ENCODE data around the gene BAHCC1. TPM values are rescaled to one million over a fixed set of nuclear protein-coding genes. Genes with fewer than 3 reads are reported as not detected.
A peak's percentile ranks its signal among the peaks of the same experiment; 100 is the strongest.

Gene BAHCC1
- total RNA-seq, 2 donors from 2014 or later = 5.8 to 12.7 TPM

DNA sequence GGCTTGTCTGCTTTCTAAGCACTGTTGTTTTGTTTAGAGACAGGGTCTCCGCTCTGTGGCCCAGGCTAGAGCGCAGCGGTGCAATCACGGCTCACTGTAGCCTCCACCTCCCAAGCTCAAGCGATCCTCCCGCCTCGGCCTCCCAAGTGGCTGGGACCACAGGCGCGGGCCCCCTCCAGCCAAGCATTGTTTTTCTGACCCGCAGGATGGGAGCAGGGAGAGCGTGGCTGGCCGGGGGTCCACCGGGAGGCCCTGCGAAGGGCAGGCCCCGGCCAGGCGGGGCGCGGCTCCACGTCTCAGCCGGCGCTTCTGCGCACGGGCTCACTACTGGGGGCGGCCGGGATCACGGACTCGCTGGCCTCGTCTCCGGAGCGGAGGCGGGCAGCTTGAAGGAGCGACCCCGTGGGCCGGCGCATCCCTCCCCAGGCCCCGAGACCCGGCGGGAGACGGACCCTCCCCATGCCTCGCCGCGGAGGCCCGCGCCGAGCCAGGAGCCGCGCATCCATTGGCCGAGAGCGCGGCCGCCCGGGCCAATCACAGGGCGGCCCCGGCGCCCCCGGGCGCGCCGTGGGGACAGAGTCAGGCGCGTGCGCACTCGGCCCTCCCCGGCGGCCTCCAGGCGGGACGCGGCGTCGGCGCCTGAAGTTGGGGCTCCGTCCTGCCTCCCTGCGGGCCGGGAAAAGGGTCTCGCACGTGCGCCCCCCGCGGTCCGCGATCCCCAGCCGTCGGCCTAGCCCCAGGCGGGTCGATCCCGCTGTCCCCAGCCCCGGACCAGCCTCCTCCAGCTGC is 92.4 kb downstream of the BAHCC1 start:
- peak overlapping the region; percentile 58 to 74 for H3K4me3 ChIP-seq
- DNase-seq (ENCODE audit: low spot score) = no peak
- H3K9me3 ChIP-seq = no peaks in the 10 kb centered on the region
- peaks cover 0 to 49% of the 10 kb centered on the region in 2 donors for H3K4me1 ChIP-seq
- H3K27ac ChIP-seq = peak overlapping the region; percentile 81 to 87
- no peaks in the 10 kb centered on the region for H3K36me3 ChIP-seq
- TF ChIP-seq, protein P1, sequence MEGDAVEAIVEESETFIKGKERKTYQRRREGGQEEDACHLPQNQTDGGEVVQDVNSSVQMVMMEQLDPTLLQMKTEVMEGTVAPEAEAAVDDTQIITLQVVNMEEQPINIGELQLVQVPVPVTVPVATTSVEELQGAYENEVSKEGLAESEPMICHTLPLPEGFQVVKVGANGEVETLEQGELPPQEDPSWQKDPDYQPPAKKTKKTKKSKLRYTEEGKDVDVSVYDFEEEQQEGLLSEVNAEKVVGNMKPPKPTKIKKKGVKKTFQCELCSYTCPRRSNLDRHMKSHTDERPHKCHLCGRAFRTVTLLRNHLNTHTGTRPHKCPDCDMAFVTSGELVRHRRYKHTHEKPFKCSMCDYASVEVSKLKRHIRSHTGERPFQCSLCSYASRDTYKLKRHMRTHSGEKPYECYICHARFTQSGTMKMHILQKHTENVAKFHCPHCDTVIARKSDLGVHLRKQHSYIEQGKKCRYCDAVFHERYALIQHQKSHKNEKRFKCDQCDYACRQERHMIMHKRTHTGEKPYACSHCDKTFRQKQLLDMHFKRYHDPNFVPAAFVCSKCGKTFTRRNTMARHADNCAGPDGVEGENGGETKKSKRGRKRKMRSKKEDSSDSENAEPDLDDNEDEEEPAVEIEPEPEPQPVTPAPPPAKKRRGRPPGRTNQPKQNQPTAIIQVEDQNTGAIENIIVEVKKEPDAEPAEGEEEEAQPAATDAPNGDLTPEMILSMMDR (IDR thresholded peaks at IDR 0.05) = no peak
- H3K27me3 ChIP-seq = no peaks in the 10 kb centered on the region

DNA sequence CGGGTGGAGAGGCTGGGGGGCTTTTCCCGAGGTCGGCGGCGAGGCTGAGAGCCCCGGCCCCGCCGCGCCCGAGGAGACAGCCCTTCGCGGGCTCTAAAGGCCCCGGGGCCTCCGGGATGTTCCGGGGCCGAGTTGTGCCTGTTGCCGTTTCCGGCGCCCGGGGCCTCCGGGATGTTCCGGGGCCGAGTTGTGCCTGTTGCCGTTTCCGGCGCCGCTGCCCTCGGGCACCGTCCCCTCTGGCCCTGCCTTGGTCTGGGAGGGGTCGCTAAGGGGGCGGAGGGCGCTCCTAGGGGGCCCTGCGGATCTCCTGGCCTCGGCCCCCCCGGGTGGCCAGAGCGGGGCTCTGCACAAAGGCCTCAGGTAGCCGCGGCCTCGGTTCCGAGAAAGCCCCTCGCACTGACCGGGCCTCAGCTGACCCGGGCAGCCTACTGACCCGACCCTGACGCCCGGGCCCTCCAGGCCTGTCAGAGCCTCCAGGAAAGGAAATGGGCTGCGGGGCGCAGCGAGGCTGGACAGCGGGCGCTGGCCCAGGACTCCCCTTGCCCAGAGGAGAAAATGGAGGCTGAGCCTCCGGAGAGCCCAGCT is 93.1 kb downstream of the BAHCC1 start:
- H3K4me3 ChIP-seq = peak overlapping the region; percentile 58 to 74
- no peak for DNase-seq (ENCODE audit: low spot score)
- H3K36me3 ChIP-seq = no peaks in the 10 kb centered on the region
- peaks cover 0 to 42% of the 10 kb centered on the region in 2 donors for H3K4me1 ChIP-seq
- TF ChIP-seq, protein P1 (IDR thresholded peaks at IDR 0.05) = no peak
- H3K9me3 ChIP-seq = no peaks in the 10 kb centered on the region
- H3K27me3 ChIP-seq = no peaks in the 10 kb centered on the region
- H3K27ac ChIP-seq = peak overlapping the region; percentile 81 to 87

DNA sequence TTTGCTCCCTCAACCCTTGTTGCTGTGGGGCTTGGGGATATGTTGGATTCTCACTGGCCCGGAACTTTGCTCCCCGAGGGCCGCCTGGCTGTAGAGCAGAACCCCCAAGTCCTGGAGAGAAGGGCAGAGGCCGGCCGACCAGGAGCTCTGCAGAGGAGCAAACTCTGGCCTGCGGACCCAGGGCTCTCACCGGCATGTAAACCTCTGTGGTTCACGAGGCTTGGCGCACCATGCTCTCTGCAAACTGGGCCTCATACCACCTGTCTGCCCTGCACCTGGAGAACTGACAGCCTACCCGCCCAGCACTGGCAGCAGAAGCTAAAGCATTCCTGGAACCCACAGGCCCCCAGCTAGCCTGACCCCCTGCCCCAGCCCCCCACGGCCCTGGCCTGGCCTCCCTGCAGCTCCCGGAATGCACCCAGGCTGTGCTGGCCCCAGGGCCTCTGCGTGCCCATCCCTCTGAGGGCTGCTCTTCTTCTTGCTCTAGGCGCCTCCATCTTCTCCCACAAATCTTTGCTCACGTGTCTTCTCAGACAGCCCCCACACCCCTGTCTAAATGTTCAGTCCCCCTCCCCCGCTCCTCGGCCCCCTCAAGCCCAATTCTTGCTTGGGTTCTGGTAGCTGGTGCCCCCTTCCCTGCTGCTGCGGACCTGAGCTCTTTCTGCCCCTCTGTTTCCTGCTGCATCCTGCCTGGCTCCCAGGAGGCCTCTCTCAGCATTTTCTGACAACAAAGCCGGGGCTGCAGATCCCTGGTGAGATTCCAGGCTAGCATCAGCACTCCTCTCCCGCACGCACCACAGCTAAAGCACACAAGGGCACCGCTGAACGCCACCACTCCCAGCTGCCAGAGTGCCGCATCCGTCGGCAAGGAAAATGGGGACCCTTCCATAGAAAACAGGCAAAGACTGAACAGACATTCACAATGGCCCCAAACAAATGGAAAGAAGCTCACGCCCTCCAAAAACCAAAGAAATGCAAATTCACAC is 94.0 kb downstream of the BAHCC1 start:
- Histone ChIP-seq H3K9me3 (no peaks in the 10 kb centered on the region), H3K4me1 (peaks cover 0 to 34% of the 10 kb centered on the region in 2 donors), H3K27ac (no peak overlapping the region), H3K36me3 (no peaks in the 10 kb centered on the region), H3K4me3 (peak overlapping the region in 1 of 2 donors; percentile 74), H3K27me3 (no peaks in the 10 kb centered on the region)
- no peak for DNase-seq (ENCODE audit: low spot score)
- TF ChIP-seq, protein P1 (IDR thresholded peaks at IDR 0.05) = no peak

DNA sequence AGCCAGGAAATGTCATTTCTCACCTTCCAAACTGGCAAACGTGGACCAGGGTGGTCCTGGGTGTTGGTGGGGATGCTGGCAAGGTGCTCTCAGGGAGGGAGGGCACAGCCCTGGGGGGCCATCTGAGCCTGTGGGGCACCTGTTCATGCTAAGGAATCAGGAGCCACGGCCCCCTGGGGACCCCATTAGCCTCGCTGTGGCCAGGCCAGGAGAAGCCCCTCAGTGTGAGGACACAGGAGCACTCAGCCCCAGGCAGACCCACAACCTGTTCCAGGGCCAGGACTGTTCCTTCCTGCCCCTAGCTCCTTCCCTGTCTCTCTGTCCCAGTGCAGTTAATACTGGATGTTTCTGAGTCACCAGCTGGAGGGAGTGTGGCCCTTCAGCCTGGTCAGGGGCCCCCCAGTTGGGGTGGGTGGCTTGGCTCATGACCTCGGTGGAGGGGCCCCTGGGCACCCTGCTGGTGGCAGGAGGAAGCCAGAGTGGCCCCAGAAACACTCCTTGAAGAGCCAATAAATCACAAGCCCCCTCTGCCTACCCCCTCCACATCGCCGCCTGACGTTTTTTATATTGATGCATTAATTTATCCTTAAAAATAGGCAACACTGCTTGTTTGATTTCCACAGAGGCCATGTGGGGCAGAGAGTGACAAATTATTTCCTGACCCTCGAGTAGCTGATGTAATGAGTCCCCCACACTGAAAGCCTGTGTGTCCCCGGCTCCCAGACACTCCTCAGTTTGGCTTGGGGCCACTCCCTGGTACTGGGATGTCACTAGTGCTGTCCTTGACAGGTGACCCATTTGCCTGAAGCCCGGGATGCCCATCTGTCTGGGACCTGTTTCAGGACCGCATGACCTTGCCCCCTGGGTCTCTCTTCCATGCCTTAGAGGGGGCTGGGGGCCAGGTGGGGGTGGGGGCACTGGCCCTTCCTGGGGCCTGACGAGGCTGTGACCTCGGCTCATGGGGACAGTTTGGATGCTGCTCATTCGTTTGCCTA is 95.0 kb downstream of the BAHCC1 start:
- TF ChIP-seq, protein P1 (IDR thresholded peaks at IDR 0.05) = no peak
- Histone ChIP-seq H3K27ac (no peak overlapping the region), H3K4me1 (peaks cover 0 to 26% of the 10 kb centered on the region in 2 donors), H3K27me3 (no peaks in the 10 kb centered on the region), H3K4me3 (no peak overlapping the region), H3K9me3 (no peaks in the 10 kb centered on the region), H3K36me3 (no peaks in the 10 kb centered on the region)
- DNase-seq (ENCODE audit: low spot score) = no peak

DNA sequence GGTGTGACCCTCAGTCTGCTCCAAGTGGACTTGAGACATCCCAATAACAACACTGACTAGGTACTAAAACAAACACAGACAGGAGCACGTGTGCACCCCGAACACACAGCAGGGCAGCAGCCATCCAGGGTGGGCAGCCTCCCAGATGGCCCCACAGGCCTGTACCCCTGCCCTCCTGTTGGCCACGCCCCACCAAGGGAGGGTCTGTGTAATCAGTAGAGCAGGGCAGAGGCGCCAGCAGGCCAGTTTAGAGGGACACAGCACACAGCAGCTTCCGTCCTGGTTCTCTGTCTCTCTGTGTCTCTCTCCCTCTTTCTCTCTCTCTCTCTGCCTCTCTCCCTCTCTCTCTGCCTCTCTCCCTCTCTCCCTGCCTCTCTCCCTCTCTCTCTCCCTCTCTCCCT is 95.9 kb downstream of the BAHCC1 start:
- DNase-seq (ENCODE audit: low spot score) = no peak
- Histone ChIP-seq H3K4me3 (no peak overlapping the region), H3K9me3 (no peaks in the 10 kb centered on the region), H3K4me1 (peaks cover 0 to 26% of the 10 kb centered on the region in 2 donors), H3K36me3 (no peaks in the 10 kb centered on the region), H3K27ac (no peak overlapping the region), H3K27me3 (no peaks in the 10 kb centered on the region)
- TF ChIP-seq, protein P1 (IDR thresholded peaks at IDR 0.05) = no peak
